ENCODE data around the gene METTL16.

Gene METTL16

DNA sequence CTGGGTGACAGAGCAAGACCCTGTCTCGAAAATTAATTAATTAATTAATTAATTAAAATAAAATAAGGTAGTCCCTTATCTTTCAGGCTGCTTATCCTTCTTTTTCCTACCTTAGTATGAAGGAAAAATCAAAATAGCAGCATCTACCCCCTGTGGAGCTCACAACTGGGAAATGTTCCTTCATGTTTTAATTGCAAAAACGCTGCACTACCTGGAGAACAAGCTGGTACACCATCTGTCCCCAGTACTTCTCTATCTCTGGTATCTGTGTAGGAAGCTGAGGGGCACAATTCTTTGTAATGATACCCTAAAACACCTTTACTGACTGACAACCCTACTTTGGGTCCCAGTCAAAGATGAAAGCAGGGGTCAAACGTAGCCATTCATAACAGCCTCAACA, 55.7 kb downstream of the METTL16 start:
- no peaks in the 10 kb centered on the region for H4K20me1 ChIP-seq (ENCODE audit: low read depth, low read length)
- H3F3A ChIP-seq (ENCODE audit: insufficient read depth): peaks cover 9% of the 10 kb centered on the region; the same call in 1 of the 2 replicates
- H3K4me3 ChIP-seq (ENCODE audit: insufficient read depth, low read length, poor library complexity, severe bottlenecking): no peak overlapping the region
- H3K27me3 ChIP-seq (ENCODE audit: low read length): no peaks in the 10 kb centered on the region
- TF ChIP-seq, protein P1, sequence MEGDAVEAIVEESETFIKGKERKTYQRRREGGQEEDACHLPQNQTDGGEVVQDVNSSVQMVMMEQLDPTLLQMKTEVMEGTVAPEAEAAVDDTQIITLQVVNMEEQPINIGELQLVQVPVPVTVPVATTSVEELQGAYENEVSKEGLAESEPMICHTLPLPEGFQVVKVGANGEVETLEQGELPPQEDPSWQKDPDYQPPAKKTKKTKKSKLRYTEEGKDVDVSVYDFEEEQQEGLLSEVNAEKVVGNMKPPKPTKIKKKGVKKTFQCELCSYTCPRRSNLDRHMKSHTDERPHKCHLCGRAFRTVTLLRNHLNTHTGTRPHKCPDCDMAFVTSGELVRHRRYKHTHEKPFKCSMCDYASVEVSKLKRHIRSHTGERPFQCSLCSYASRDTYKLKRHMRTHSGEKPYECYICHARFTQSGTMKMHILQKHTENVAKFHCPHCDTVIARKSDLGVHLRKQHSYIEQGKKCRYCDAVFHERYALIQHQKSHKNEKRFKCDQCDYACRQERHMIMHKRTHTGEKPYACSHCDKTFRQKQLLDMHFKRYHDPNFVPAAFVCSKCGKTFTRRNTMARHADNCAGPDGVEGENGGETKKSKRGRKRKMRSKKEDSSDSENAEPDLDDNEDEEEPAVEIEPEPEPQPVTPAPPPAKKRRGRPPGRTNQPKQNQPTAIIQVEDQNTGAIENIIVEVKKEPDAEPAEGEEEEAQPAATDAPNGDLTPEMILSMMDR (IDR thresholded peaks at IDR 0.05; ENCODE audit: insufficient read depth, low read length, poor library complexity, severe bottlenecking): no peak
- no peak for TF ChIP-seq EZH2phosphoT487 (conservative IDR thresholded peaks at IDR 0.05; ENCODE audit: low read length)
- no peaks in the 10 kb centered on the region for H3K79me2 ChIP-seq (ENCODE audit: insufficient read depth, low read length)
- no peak overlapping the region for H3K9ac ChIP-seq (ENCODE audit: low read length)
- no peaks in the 10 kb centered on the region for H3K9me3 ChIP-seq (ENCODE audit: insufficient read depth, low read length)
- no peaks in the 10 kb centered on the region for H3K9me2 ChIP-seq (replicated peaks; ENCODE audit: insufficient read depth, low read length)
- H3K27ac ChIP-seq (ENCODE audit: low read depth, low read length): no peak overlapping the region
- H3K4me2 ChIP-seq (ENCODE audit: low read depth, low read length, poor library complexity, severe bottlenecking): no peak overlapping the region
- H3K36me3 ChIP-seq (ENCODE audit: low read length): 0 out of 2 replicates have a peak, but pooled peaks cover 5% of the 10 kb centered on the region
- H2AFZ ChIP-seq (ENCODE audit: low read depth, low read length, severe bottlenecking): no peak overlapping the region

DNA sequence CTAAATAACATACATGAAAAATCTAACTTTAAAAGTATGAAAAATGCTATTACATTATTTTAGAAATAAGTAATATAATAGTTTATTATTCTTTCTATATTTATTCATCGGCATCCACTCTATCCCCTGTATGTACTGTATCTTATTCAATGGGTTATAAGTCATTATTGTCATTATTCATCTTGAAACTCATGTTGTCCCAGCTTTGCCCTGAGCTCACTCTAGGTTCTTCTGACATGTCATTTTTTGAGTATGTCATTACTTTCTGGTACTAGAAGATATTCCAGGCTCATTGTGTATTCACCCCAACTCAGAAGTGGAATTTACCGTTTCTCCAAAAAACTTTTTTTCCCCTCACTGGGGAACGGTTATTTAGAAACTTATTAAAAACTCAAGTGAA, 57.8 kb downstream of the METTL16 start:
- Histone ChIP-seq H3K9me3 (ENCODE audit: insufficient read depth, low read length) (no peaks in the 10 kb centered on the region), H3K27ac (ENCODE audit: low read depth, low read length) (no peak overlapping the region), H3K27me3 (ENCODE audit: low read length) (no peaks in the 10 kb centered on the region), H2AFZ (ENCODE audit: low read depth, low read length, severe bottlenecking) (no peak overlapping the region), H3K9ac (ENCODE audit: low read length) (no peak overlapping the region), H3K4me2 (ENCODE audit: low read depth, low read length, poor library complexity, severe bottlenecking) (no peak overlapping the region), H3K9me2 (replicated peaks; ENCODE audit: insufficient read depth, low read length) (no peaks in the 10 kb centered on the region), H3K4me3 (ENCODE audit: insufficient read depth, low read length, poor library complexity, severe bottlenecking) (no peak overlapping the region), H4K20me1 (ENCODE audit: low read depth, low read length) (no peaks in the 10 kb centered on the region), H3K79me2 (ENCODE audit: insufficient read depth, low read length) (no peaks in the 10 kb centered on the region), H3F3A (ENCODE audit: insufficient read depth) (peaks cover 13% of the 10 kb centered on the region; the same call in 1 of the 2 replicates), H3K36me3 (ENCODE audit: low read length) (0 out of 2 replicates have a peak, but pooled peaks cover 7% of the 10 kb centered on the region)
- TF ChIP-seq, protein P1 (IDR thresholded peaks at IDR 0.05; ENCODE audit: insufficient read depth, low read length, poor library complexity, severe bottlenecking): no peak
- no peak for TF ChIP-seq EZH2phosphoT487 (conservative IDR thresholded peaks at IDR 0.05; ENCODE audit: low read length)

DNA sequence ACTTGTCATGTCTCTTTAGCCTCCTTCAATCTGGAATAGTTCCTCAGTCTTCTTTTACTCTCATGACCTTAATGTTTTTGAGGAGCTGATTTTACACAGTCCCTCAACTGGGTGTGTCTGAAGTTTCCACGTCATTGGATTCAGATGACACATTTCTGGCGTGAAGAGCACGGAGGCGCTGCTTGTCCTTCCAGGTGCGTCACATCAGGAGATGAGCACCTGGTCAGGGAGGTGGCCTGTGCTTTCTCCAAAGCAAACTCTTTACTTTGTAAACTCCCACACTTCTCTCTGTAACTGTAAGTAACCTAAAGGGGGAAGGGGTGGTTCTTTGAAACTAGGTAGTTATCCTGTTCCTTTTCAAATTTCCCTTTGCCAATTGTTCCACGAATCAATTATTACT, 58.4 kb downstream of the METTL16 start:
- H3K9ac ChIP-seq (ENCODE audit: low read length): no peak overlapping the region
- no peak overlapping the region for H3K4me3 ChIP-seq (ENCODE audit: insufficient read depth, low read length, poor library complexity, severe bottlenecking)
- H3K4me2 ChIP-seq (ENCODE audit: low read depth, low read length, poor library complexity, severe bottlenecking): no peak overlapping the region
- H4K20me1 ChIP-seq (ENCODE audit: low read depth, low read length): no peaks in the 10 kb centered on the region
- peaks cover 13% of the 10 kb centered on the region; the same call in 1 of the 2 replicates for H3F3A ChIP-seq (ENCODE audit: insufficient read depth)
- no peak overlapping the region for H3K27ac ChIP-seq (ENCODE audit: low read depth, low read length)
- no peak for TF ChIP-seq EZH2phosphoT487 (conservative IDR thresholded peaks at IDR 0.05; ENCODE audit: low read length)
- TF ChIP-seq, protein P1 (IDR thresholded peaks at IDR 0.05; ENCODE audit: insufficient read depth, low read length, poor library complexity, severe bottlenecking): no peak
- H3K79me2 ChIP-seq (ENCODE audit: insufficient read depth, low read length): no peaks in the 10 kb centered on the region
- no peak overlapping the region for H2AFZ ChIP-seq (ENCODE audit: low read depth, low read length, severe bottlenecking)
- no peaks in the 10 kb centered on the region for H3K9me3 ChIP-seq (ENCODE audit: insufficient read depth, low read length)
- H3K36me3 ChIP-seq (ENCODE audit: low read length): 0 out of 2 replicates have a peak, but pooled peaks cover 7% of the 10 kb centered on the region
- H3K9me2 ChIP-seq (replicated peaks; ENCODE audit: insufficient read depth, low read length): no peaks in the 10 kb centered on the region
- no peaks in the 10 kb centered on the region for H3K27me3 ChIP-seq (ENCODE audit: low read length)
